K562 (cell line): ENCODE data around the gene KLHL28. TPM values are rescaled to one million over a fixed set of nuclear protein-coding genes. Genes with fewer than 3 reads are reported as not detected.

Source experiments
- CTBP1 ChIP-seq: fragments of 450-650 bp; IDR thresholded peaks from 2 replicates; pipeline ENCODE4 v1.6.1; 2016; ENCODE audit warnings: borderline replicate concordance
- GABPA ChIP-seq: fragments of 200-800 bp; sonication (Bioruptor generic); conservative IDR thresholded peaks from 2 replicates; pipeline ENCODE4 v1.6.1; 2016; ENCODE audit warnings: low read depth, missing genetic modification characterization, missing compliant biosample characterization
- GABPB1 ChIP-seq: sonication (generic); formaldehyde crosslinking; IDR thresholded peaks from 2 replicates; pipeline ENCODE4 v1.8.0; 2022; ENCODE audit warnings: mild to moderate bottlenecking, missing genetic modification reagents
- L3MBTL2 ChIP-seq: fragments of 450-650 bp; IDR thresholded peaks from 2 replicates; pipeline ENCODE4 v1.6.1; 2016; ENCODE audit warnings: mild to moderate bottlenecking, moderate library complexity
- POLR2A ChIP-seq: fragments of 450-650 bp; conservative IDR thresholded peaks from 2 replicates; pipeline ENCODE4 v1.6.1; 2016
- SAP30 ChIP-seq: fragments of 200-600 bp; sonication (generic); IDR thresholded peaks from 2 replicates; pipeline ENCODE4 v1.6.1; 2012; ENCODE audit warnings: borderline replicate concordance, low read depth, mild to moderate bottlenecking, moderate library complexity, low read length, control low read depth, inconsistent platforms; ENCODE audit not compliant: insufficient read depth, poor library complexity, severe bottlenecking
- SIN3B ChIP-seq: fragments of 450-650 bp; IDR thresholded peaks from 2 replicates; pipeline ENCODE4 v1.6.1; 2017; ENCODE audit warnings: low read depth, mild to moderate bottlenecking, moderate library complexity
- ZNF561 ChIP-seq: fragments of 450-650 bp; formaldehyde crosslinking; conservative IDR thresholded peaks from 2 replicates; pipeline ENCODE4 v1.4.0; 2020; ENCODE audit warnings: mild to moderate bottlenecking, moderate library complexity
- polyA plus RNA-seq, 8 experiments: library from polyadenylated mRNA; depleted of rRNA in 4 of 8; stranded (reverse) in 5 of 8; unstranded in 3 of 8; fragments of >200 nt; fragmentation: Nextera tagmentation in 2 of 8; fragmentation: Illumina TruSeq in 1 of 8; extraction: Ambion mirVana in 2 of 8; extraction: Trizol in 1 of 8; gene quantifications; 2 replicates each; pipeline versions ENCODE4 v1.2.1 to v1.2.3, GENCODE V29; 2011 to 2014; ENCODE audit warnings: inconsistent platforms in 1 of 8, missing spikeins in 1 of 8
- total RNA-seq, 7 experiments: library from RNA; depleted of rRNA in 6 of 7; stranded (reverse); fragments of >200 nt in 6 of 7; fragmentation: Illumina TruSeq in 2 of 7; extraction: Trizol in 2 of 7; gene quantifications; 2 replicates each; pipeline versions ENCODE4 v1.2.1 to v1.2.3, GENCODE V29; 2011 to 2021; ENCODE audit warnings: low replicate concordance in 1 of 7
- TF ChIP-seq, protein P1 (sequence below), 2 experiments: fragments of 450-650 bp in 1 of 2; sonication (generic) in 1 of 2; formaldehyde crosslinking in 1 of 2; IDR thresholded peaks; 2 replicates each; pipeline versions ENCODE4 v1.7.1 to v1.9.0; 2016 to 2022; ENCODE audit warnings: inconsistent platforms in 1 of 2, mild to moderate bottlenecking in 1 of 2, missing genetic modification reagents in 1 of 2
- TF ChIP-seq, protein P2 (sequence below), 2 experiments: fragments of 450-650 bp; conservative IDR thresholded peaks; 2 replicates each; pipeline ENCODE4 v1.6.1; 2017; ENCODE audit warnings: mild to moderate bottlenecking in 2 of 2, moderate library complexity in 2 of 2
- TF ChIP-seq, protein P3 (sequence below): fragments of 250-450 bp; sonication (Bioruptor Pico); IDR thresholded peaks from 2 replicates; pipeline ENCODE4 v1.8.0; 2021; ENCODE audit warnings: mild to moderate bottlenecking, moderate library complexity
- TF ChIP-seq, protein P4 (sequence below): fragments of 450-650 bp; conservative IDR thresholded peaks from 2 replicates; pipeline ENCODE4 v1.6.1; 2016; ENCODE audit warnings: missing genetic modification characterization, low read depth, mild to moderate bottlenecking, missing compliant biosample characterization, moderate library complexity

KLHL28 gene
- total and polyA plus RNA-seq, 9 of the 15 experiments (the other 6 are each of a cell fraction or from before 2014, with no cell fraction given) = 1.1 to 7.5 (median 4.7) TPM

DNA sequence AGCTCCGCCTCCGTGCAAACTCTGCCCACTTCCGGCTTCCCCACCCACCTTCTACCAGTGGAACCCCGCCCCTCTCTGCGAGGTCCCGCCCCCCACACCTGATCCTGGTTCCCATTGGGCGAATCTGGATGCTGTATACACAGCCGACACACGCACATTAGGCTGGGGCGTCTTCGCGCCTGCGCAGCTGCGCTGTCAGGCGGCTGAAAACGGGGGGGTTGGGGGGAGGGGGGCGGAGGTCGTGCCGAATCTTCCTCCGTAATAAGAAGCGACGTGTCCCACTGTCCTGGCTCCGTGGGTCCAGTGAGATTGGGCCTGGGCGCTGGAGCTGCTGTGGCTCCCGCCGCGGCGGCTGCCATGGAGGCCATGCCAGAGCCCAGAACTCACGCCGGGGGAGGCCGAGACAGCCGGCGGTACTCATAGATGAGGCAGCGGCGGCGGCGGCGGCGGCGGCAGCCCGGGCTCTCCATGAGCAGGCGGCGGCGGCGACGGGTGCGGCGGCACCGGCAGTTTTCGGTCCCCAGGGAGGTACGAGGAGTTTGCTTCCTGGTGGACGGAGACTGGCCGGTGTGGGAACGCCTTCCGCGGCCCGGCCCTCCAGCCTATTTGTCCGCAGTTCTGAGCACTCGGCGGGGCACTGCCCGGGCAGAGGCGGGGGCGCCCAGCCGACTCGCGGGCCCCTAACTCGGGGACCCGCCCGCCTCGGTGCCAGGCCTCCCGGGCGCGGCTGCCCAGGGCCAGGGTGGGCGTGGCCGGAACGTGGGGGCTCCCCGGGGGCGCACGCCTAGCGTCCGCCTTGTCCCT, 64.5 kb downstream of the KLHL28 start (continued):
- TF ChIP-seq, protein P1, sequence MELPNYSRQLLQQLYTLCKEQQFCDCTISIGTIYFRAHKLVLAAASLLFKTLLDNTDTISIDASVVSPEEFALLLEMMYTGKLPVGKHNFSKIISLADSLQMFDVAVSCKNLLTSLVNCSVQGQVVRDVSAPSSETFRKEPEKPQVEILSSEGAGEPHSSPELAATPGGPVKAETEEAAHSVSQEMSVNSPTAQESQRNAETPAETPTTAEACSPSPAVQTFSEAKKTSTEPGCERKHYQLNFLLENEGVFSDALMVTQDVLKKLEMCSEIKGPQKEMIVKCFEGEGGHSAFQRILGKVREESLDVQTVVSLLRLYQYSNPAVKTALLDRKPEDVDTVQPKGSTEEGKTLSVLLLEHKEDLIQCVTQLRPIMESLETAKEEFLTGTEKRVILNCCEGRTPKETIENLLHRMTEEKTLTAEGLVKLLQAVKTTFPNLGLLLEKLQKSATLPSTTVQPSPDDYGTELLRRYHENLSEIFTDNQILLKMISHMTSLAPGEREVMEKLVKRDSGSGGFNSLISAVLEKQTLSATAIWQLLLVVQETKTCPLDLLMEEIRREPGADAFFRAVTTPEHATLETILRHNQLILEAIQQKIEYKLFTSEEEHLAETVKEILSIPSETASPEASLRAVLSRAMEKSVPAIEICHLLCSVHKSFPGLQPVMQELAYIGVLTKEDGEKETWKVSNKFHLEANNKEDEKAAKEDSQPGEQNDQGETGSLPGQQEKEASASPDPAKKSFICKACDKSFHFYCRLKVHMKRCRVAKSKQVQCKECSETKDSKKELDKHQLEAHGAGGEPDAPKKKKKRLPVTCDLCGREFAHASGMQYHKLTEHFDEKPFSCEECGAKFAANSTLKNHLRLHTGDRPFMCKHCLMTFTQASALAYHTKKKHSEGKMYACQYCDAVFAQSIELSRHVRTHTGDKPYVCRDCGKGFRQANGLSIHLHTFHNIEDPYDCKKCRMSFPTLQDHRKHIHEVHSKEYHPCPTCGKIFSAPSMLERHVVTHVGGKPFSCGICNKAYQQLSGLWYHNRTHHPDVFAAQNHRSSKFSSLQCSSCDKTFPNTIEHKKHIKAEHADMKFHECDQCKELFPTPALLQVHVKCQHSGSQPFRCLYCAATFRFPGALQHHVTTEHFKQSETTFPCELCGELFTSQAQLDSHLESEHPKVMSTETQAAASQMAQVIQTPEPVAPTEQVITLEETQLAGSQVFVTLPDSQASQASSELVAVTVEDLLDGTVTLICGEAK (IDR thresholded peaks at IDR 0.05) = 0 out of 2 replicates have a peak, but pooled peaks have one; percentile 21
- TF ChIP-seq, protein P1 (CRISPR knock-in tag; IDR thresholded peaks at IDR 0.05) = no peak
- TF ChIP-seq ZNF561 (CRISPR knock-in tag) (no peak), POLR2A (peak; percentile 52; the same call in 1 of the 2 replicates), GABPA (tag) (peak; percentile 73), GABPB1 (peak; percentile 11; the same call in 1 of the 2 replicates), SIN3B (0 out of 2 replicates have a peak, but pooled peaks have one; percentile 24), SAP30 (peak; percentile 41), L3MBTL2 (peak; percentile 75; the same call in 1 of the 2 replicates), CTBP1 (0 out of 2 replicates have a peak, but pooled peaks have one; percentile 29)
- TF ChIP-seq, protein P2, sequence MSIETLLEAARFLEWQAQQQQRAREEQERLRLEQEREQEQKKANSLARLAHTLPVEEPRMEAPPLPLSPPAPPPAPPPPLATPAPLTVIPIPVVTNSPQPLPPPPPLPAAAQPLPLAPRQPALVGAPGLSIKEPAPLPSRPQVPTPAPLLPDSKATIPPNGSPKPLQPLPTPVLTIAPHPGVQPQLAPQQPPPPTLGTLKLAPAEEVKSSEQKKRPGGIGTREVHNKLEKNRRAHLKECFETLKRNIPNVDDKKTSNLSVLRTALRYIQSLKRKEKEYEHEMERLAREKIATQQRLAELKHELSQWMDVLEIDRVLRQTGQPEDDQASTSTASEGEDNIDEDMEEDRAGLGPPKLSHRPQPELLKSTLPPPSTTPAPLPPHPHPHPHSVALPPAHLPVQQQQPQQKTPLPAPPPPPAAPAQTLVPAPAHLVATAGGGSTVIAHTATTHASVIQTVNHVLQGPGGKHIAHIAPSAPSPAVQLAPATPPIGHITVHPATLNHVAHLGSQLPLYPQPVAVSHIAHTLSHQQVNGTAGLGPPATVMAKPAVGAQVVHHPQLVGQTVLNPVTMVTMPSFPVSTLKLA (conservative IDR thresholded peaks at IDR 0.05) = peak; percentile 69 to 75
- TF ChIP-seq, protein P3, sequence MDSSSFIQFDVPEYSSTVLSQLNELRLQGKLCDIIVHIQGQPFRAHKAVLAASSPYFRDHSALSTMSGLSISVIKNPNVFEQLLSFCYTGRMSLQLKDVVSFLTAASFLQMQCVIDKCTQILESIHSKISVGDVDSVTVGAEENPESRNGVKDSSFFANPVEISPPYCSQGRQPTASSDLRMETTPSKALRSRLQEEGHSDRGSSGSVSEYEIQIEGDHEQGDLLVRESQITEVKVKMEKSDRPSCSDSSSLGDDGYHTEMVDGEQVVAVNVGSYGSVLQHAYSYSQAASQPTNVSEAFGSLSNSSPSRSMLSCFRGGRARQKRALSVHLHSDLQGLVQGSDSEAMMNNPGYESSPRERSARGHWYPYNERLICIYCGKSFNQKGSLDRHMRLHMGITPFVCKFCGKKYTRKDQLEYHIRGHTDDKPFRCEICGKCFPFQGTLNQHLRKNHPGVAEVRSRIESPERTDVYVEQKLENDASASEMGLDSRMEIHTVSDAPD (CRISPR knock-in tag) = no peak
- TF ChIP-seq, protein P4, sequence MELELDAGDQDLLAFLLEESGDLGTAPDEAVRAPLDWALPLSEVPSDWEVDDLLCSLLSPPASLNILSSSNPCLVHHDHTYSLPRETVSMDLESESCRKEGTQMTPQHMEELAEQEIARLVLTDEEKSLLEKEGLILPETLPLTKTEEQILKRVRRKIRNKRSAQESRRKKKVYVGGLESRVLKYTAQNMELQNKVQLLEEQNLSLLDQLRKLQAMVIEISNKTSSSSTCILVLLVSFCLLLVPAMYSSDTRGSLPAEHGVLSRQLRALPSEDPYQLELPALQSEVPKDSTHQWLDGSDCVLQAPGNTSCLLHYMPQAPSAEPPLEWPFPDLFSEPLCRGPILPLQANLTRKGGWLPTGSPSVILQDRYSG = no peak
